ENCODE measurements around the gene TOR1A.

Gene TOR1A

DNA sequence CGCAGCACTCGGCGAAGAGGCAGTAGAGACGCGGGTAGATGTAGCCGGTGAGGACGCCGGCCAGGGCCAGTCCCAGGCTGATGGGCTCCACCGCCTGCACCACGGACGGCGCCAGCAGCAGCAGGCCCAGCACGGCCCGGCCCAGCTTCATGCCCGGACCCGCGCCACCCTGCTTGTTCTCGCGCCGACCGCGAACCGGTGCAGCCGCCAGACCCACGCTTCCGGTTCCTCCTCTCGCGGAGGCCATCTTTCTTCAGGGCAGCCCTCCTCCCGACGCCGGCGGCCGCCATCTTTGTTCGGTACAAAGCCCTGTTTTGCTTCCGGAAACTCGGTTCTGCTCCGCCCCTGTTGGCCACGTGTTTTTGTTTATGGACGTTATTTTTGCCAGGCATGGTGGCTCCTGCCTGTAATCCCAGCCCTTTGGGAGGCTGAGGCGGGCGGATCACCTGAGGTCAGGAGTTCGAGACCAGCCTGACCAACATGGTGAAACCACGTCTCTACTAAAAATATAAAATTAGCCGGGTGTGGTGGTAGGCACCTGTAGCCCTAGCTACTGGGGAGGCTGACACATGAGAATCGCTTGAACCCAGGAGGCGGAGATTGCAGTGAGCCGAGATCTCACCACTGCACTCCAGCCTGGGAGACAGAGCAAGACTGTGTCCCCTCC, at the start of gene TOR1A:
Gene TOR1A (minus strand): TSS at position 202 of the 667 bp plus-strand sequence. CDS start 51 bp downstream, at position 151.
- in situ Hi-C loops (cut with MboI; ENCODE audit: low pct_unique_long_range_greater_than_20kb, low sequenced_read_pairs) = no loop called here

DNA sequence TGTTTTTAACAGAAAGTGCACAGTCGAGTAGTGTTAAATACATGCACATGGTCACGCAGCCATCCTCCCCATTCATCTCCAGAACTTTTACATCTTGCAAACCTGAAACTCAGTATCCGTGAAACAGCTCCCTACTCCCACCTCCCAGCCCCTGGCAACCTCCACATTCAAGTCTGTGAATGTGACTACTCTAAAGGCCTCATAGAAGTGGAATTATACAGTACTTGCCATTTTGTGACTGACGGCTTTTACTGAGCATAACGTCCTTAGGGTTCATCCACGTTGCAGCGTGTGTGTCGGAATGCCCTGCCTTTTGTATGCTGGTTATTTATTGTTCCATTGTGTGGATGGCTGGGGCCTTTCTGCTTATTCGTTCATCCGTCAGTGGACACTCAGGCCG, 47.1 kb upstream of the TOR1A start:
- DNase-seq = no peak
- in situ Hi-C loops (cut with MboI; ENCODE audit: low pct_unique_long_range_greater_than_20kb, low sequenced_read_pairs) = no loop called here

More for the DNA sequence above, at the start of gene TOR1A:
- peak; percentile 96 for DNase-seq

DNA sequence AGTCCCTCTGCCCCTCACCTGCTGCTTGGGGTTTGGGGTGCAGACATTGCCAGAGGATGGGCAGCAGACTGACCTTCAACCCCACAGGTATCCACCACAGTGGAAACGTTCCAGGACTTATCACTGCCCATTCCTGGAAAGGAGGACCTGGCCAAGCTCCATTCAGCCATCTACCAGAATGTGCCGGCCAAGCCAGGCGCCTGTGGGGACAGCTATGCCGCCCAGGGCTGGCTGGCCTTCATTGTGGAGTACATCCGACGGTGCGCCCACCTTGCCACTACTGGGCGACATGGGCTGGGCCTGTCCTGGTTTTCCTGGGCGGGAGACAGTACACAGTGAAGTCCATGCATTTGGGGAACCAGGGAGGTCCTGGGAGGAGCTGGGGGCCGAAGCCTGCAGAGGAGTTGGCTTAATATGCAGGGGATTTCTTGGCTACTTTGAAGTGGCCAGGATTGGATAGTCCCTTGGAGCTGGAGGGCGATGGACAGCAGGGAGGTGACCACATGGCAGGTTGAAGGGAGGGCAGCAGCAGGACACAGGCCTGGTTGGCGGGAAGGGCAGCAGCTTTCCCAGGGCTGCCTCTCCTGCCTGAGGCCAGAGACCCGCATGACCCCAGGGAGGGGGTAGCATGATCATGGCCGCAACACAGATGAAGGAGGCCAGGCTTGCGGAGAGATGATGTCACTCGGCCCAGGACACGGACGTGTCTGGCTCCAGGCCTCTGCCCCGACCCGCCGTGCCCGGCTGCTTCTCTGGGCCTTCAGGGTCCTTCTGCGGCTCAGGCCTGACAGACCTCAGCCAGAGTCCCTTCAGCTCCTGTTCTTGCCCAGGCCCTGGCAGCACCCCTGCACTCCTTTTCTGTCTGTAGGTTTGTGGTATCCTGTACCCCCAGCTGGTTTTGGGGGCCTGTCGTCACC, 45.9 kb upstream of the TOR1A start:
- no peak for DNase-seq
- in situ Hi-C loops (cut with MboI; ENCODE audit: low pct_unique_long_range_greater_than_20kb, low sequenced_read_pairs) = no loop called here

- in situ Hi-C loops (cut with MboI; ENCODE audit: low pct_unique_long_range_greater_than_20kb, low sequenced_read_pairs) = no loop called here
These were observed 45.0 kb upstream of the TOR1A start for GRCh38 chr9:129868872-129869486.

DNA sequence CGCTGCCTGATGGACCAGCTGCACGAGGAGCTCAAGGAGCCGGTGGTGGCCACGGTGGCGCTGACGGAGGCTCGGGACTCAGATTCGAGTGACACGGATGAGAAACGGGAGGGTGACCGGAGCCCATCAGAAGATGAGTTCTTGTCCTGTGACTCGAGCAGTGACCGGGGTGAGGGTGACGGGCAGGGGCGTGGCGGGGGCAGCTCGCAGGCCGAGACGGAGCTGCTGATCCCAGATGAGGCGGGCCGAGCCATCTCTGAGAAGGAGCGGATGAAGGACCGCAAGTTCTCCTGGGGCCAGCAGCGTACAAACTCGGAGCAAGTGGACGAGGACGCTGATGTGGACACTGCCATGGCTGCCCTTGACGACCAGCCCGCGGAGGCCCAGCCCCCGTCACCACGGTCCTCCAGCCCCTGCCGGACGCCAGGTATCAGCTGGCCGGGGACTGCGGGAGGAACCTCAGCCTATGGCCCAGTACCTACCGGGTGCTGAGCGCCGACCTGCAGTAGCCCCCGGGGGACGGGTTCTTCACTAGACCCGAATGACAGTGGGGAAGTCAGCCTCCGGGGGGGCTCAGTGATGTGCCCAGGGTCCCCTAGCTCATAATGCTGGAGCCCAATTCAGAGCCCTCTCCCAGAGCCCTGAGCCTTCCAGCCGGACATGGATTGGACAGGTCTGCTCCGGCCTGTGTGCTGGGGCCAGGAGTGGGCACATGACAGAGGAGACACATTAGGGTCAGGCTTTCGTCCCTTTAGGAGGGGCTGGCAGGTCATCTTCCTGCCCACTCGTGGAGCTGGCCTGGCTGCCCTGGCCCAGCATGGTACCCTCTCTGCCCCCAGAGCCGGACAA, 44.3 kb upstream of the TOR1A start:
- DNase-seq = no peak
- in situ Hi-C loops (cut with MboI; ENCODE audit: low pct_unique_long_range_greater_than_20kb, low sequenced_read_pairs) = no loop called here

More at GRCh38 chr9:129868872-129869486, 45.0 kb upstream of the TOR1A start:
- DNase-seq = no peak

DNA sequence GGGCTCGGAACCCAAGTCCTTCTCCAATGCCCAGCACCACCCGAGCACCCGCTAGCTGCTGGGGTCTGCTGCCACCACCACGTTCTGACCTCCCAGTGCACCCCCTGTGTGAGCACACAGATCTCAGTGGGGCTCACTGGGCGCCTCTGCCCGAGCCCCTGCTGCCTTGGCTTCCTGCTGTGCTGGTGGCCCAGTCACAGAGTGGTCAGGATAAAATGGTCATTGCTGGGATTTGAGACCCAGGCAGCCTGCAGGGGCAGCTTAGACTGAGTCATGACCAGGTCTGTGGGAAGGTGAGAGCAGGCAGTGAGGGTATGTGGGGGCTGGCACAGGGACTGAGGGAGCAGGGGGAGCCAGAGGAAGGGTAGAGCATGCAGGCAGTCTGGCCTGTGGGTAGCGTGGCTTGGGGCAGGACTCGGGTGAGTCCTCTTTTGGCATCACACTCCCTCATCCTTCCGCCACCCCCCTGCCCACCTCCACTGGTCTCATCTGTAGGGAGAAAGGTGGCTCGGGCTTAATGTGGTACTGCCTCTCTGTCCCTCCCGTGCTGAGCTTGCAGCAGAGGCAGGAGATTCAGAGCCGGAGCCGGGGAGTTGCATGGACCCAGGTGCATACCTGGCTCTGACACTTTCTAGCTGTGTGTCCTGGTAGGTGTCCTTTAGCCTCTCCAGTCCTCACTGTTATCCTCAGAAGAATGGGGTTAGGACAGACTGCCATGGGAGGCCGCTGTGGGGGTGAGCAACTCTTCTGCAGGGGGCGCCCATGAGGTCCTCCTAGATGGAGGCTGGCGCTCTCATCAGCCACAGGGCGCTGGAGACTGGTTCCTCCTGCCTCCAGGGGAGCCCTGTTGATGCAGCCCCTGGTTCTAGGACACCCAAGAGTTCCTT, 43.4 kb upstream of the TOR1A start:
- in situ Hi-C loops (cut with MboI; ENCODE audit: low pct_unique_long_range_greater_than_20kb, low sequenced_read_pairs) = no loop called here
- DNase-seq = peak; percentile 8

GRCh38 chr9:129866394-129867135, 42.6 kb upstream of the TOR1A start:
- DNase-seq = no peak
- in situ Hi-C loops (cut with MboI; ENCODE audit: low pct_unique_long_range_greater_than_20kb, low sequenced_read_pairs) = no loop called here

DNA sequence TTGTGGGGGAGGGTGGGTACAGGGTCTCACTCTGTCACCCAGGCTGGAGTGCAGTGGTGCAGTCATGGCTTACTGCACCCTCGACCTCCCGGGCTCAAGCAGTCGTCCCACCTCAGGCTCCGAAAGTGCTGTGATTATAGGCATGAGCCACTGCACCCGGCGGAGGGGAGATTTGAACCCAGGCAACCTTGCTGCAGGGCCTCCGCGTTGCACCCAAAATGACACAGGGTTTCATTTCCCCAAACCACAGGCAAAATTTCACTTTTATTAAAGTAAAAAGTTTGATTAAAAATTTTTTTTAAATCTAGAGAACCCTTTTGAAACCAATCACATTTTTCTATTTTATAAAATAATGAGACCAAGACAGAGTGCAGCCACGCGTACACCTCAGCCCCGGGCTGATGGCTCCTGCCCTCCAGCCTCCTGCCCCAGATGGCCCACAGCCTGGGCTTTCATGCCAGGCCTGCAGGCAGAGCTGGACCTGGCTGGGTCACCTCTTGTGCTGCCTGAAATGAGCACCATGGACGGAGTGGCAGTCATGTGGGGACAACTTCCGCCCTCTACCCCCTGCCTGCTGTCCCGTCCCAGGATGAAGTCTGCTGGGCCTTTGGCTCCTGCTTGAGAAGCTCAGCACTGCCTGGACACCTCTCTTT, 41.9 kb upstream of the TOR1A start:
- in situ Hi-C loops (cut with MboI; ENCODE audit: low pct_unique_long_range_greater_than_20kb, low sequenced_read_pairs) = no loop called here
- no peak for DNase-seq

DNA sequence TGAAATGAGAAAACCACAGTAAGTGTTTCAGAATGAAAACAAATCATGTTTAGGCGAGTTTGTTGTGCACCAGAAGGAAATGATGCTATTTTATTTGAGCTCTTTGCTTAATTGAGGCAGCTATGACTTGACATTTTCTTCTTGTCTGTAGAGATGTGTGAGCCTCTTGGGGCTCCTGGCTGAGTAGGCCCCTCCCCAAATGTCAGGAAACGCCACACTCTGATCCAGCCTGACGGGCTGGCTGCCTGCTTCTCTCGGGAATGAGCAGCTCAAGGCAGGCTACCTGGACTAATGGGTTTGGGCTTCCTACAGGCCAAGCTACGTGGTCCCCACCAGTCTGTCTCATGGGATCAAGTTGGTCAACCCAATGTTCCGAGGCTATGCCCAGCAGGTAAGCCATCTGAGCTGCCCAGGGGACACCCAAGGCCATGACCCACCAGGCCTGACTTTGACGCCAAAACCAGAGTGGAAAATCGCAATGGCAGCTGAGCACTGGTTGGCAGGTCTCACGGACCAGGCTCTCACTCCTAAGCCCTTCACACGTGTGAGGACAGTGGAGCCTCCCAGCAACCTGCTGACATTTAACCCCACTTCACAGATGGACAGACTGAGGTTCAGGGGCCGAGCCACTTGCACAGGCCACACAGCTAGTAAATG, 41.2 kb upstream of the TOR1A start:
- in situ Hi-C loops (cut with MboI; ENCODE audit: low pct_unique_long_range_greater_than_20kb, low sequenced_read_pairs) = no loop called here
- peak; percentile 11 for DNase-seq

- DNase-seq = peak; percentile 98
- in situ Hi-C loops (cut with MboI; ENCODE audit: low pct_unique_long_range_greater_than_20kb, low sequenced_read_pairs) = no loop called here
These were observed 39.2 kb upstream of the TOR1A start for GRCh38 chr9:129863059-129863690.

GRCh38 chr9:129861447-129861827, 37.5 kb upstream of the TOR1A start:
- in situ Hi-C loops (cut with MboI; ENCODE audit: low pct_unique_long_range_greater_than_20kb, low sequenced_read_pairs) = no loop called here
- DNase-seq = no peak

- in situ Hi-C loops (cut with MboI; ENCODE audit: low pct_unique_long_range_greater_than_20kb, low sequenced_read_pairs) = no loop called here
- no peak for DNase-seq
These were observed 36.9 kb upstream of the TOR1A start for GRCh38 chr9:129860653-129861446.

- in situ Hi-C loops (cut with MboI; ENCODE audit: low pct_unique_long_range_greater_than_20kb, low sequenced_read_pairs) = no loop called here
- DNase-seq = no peak
These were observed 34.4 kb upstream of the TOR1A start for GRCh38 chr9:129858167-129858962.

- DNase-seq = no peak
- in situ Hi-C loops (cut with MboI; ENCODE audit: low pct_unique_long_range_greater_than_20kb, low sequenced_read_pairs) = no loop called here
These were observed 33.3 kb upstream of the TOR1A start for GRCh38 chr9:129857207-129857606.

Measured in KBM-7 (cell line).